HepG2 (cell line): Measurements from ENCODE around the gene DLX6. TPM values are rescaled to one million over a fixed set of nuclear protein-coding genes. Genes with fewer than 3 reads are reported as not detected.

Source experiments
- ARNT2 ChIP-seq: sonication (generic); formaldehyde crosslinking; IDR thresholded peaks from 2 replicates; pipeline ENCODE4 v1.8.0; 2022; ENCODE audit warnings: mild to moderate bottlenecking, low read depth, missing genetic modification reagents, moderate library complexity
- DPF2 ChIP-seq: sonication (generic); formaldehyde crosslinking; IDR thresholded peaks from 2 replicates; pipeline ENCODE4 v1.4.0; 2020; ENCODE audit warnings: mild to moderate bottlenecking, low read depth, missing genetic modification reagents, borderline replicate concordance
- ELF1 ChIP-seq: sonication (generic); formaldehyde crosslinking; IDR thresholded peaks from 2 replicates; pipeline ENCODE4 v1.4.0; 2020; ENCODE audit warnings: missing genetic modification reagents
- ETV6 ChIP-seq: sonication (generic); formaldehyde crosslinking; conservative IDR thresholded peaks from 2 replicates; pipeline ENCODE4 v1.4.0; 2020; ENCODE audit warnings: missing genetic modification reagents
- GABPA ChIP-seq, 2 experiments: IDR thresholded peaks; 2 replicates each; pipeline ENCODE4 v1.6.1; 2011 to 2016; ENCODE audit warnings: low read depth in 2 of 2, low read length in 1 of 2, missing biosample characterization in 1 of 2, missing genetic modification characterization in 1 of 2
- MTA3 ChIP-seq: sonication (generic); formaldehyde crosslinking; IDR thresholded peaks from 2 replicates; pipeline ENCODE4 v1.4.0; 2020; ENCODE audit warnings: missing genetic modification reagents
- NONO ChIP-seq, 2 experiments: fragments of 450-650 bp in 1 of 2; sonication (generic) in 1 of 2; formaldehyde crosslinking in 1 of 2; IDR thresholded peaks in 1 of 2; conservative IDR thresholded peaks in 1 of 2; 2 replicates each; pipeline versions ENCODE4 v1.6.1 to v1.8.0; 2017 to 2022; ENCODE audit warnings: mild to moderate bottlenecking in 1 of 2, missing genetic modification reagents in 1 of 2, moderate library complexity in 1 of 2
- PAF1 ChIP-seq: IDR thresholded peaks from 2 replicates; pipeline ENCODE4 v1.6.1; 2016; ENCODE audit warnings: missing genetic modification reagents, missing compliant biosample characterization
- PAWR ChIP-seq: sonication (generic); formaldehyde crosslinking; IDR thresholded peaks from 2 replicates; pipeline ENCODE4 v1.4.0; 2020; ENCODE audit warnings: missing genetic modification reagents, mild to moderate bottlenecking, borderline replicate concordance
- TP53 ChIP-seq: sonication (generic); formaldehyde crosslinking; conservative IDR thresholded peaks from 2 replicates; pipeline ENCODE4 v1.4.0; 2020; ENCODE audit warnings: missing genetic modification reagents
- ZNF234 ChIP-seq: sonication (generic); formaldehyde crosslinking; conservative IDR thresholded peaks from 2 replicates; pipeline ENCODE4 v1.5.1; 2020; ENCODE audit warnings: mild to moderate bottlenecking, missing genetic modification reagents
- ZNF263 ChIP-seq: sonication (generic); formaldehyde crosslinking; IDR thresholded peaks from 2 replicates; pipeline ENCODE4 v1.4.0; 2020; ENCODE audit warnings: missing genetic modification reagents
- ZNF282 ChIP-seq: fragments of 450-650 bp; IDR thresholded peaks from 2 replicates; pipeline ENCODE4 v1.6.1; 2018; ENCODE audit not compliant: partially characterized antibody
- ZNF329 ChIP-seq: sonication (generic); formaldehyde crosslinking; IDR thresholded peaks from 2 replicates; pipeline ENCODE4 v1.9.0; 2021; ENCODE audit warnings: low read depth, mild to moderate bottlenecking, missing genetic modification reagents
- ZNF367 ChIP-seq: sonication (generic); formaldehyde crosslinking; IDR thresholded peaks from 2 replicates; pipeline ENCODE4 v1.4.0; 2020; ENCODE audit warnings: missing genetic modification reagents, borderline replicate concordance
- ZNF652 ChIP-seq: IDR thresholded peaks from 2 replicates; pipeline ENCODE4 v1.6.1; 2016; ENCODE audit warnings: low read depth, borderline replicate concordance
- ZNF678 ChIP-seq: sonication (generic); formaldehyde crosslinking; IDR thresholded peaks from 2 replicates; pipeline ENCODE4 v1.4.0; 2020; ENCODE audit warnings: mild to moderate bottlenecking, missing genetic modification reagents
- ZSCAN22 ChIP-seq: sonication (generic); formaldehyde crosslinking; IDR thresholded peaks from 2 replicates; pipeline ENCODE4 v1.4.0; 2020; ENCODE audit warnings: mild to moderate bottlenecking, missing genetic modification reagents
- polyA plus RNA-seq, 8 experiments: library from polyadenylated mRNA; depleted of rRNA in 3 of 8; stranded (reverse) in 7 of 8; unstranded in 1 of 8; fragments of >200 nt; fragmentation: Illumina TruSeq in 4 of 8; extraction: Trizol in 4 of 8; gene quantifications; 2 replicates each; pipeline versions ENCODE4 v1.2.1 to v1.2.3, GENCODE V29; 2011 to 2016; ENCODE audit warnings: low read depth in 4 of 8, missing spikeins in 1 of 8, mixed read lengths in 1 of 8; ENCODE audit not compliant: insufficient read depth in 1 of 8
- total RNA-seq, 5 experiments: library from RNA; depleted of rRNA; stranded (reverse); fragments of >200 nt; fragmentation: Illumina TruSeq; extraction: Trizol; gene quantifications; 2 replicates each; pipeline ENCODE4 v1.2.3, GENCODE V29; 2016; ENCODE audit warnings: low read depth in 1 of 5
- TF ChIP-seq, protein P1 (sequence below): sonication (generic); formaldehyde crosslinking; IDR thresholded peaks from 2 replicates; pipeline ENCODE4 v1.4.0; 2020; ENCODE audit warnings: mild to moderate bottlenecking, missing genetic modification reagents
- TF ChIP-seq, protein P2 (sequence below): sonication (generic); IDR thresholded peaks from 2 replicates; pipeline ENCODE4 v1.6.1; 2016; ENCODE audit warnings: low read depth, borderline replicate concordance
- TF ChIP-seq, protein P3 (sequence below): sonication (generic); formaldehyde crosslinking; IDR thresholded peaks from 2 replicates; pipeline ENCODE4 v1.5.1; 2020; ENCODE audit warnings: mild to moderate bottlenecking, missing genetic modification reagents, borderline replicate concordance
- TF ChIP-seq, protein P4 (sequence below): IDR thresholded peaks from 2 replicates; pipeline ENCODE4 v1.4.0; 2020; ENCODE audit warnings: mild to moderate bottlenecking, missing genetic modification reagents

DLX6 gene
- total and polyA plus RNA-seq, 2 of the 13 experiments (the other 11 are each of a cell fraction or from before 2014, with no cell fraction given): 3.5 to 5.5 TPM

DNA sequence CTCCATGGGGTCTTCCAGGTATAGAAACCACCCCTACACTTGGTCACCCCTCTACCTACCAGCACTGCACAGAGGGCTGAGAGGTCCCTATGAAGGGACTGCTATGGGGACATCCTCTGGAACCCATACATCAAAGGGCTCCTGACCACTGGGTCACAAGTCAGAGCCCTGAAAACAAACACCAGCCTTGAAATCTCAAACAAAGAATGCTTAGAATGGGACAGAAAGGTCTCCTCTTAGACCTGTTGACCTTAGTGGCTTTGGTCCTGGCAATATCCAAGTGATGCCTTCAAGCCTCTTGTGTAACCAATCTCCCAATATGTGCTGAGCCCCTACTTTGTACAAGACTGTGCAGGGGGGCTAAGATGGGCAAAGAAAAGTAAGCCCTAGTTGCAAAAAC is 34.6 kb upstream of the DLX6 start (continued):
- TF ChIP-seq ELF1 (CRISPR knock-in tag) (no peak), ZNF367 (no peak), ZNF329 (CRISPR knock-in tag) (no peak), ARNT2 (CRISPR knock-in tag) (no peak), PAF1 (CRISPR knock-in tag) (no peak), ZNF678 (CRISPR knock-in tag) (no peak), ZSCAN22 (CRISPR knock-in tag) (no peak), ZNF263 (CRISPR knock-in tag) (no peak), NONO (IDR thresholded peaks at IDR 0.05) (no peak), NONO (CRISPR knock-in tag; conservative IDR thresholded peaks at IDR 0.05) (peak; percentile 15; the same call in 1 of the 2 replicates), GABPA (IDR thresholded peaks at IDR 0.05; ENCODE audit: low read depth, low read length) (no peak), GABPA (CRISPR knock-in tag; IDR thresholded peaks at IDR 0.05; ENCODE audit: low read depth) (peak; percentile 30; the same call in 1 of the 2 replicates), DPF2 (CRISPR knock-in tag) (peak; percentile 93), ETV6 (CRISPR knock-in tag) (no peak), ZNF234 (CRISPR knock-in tag) (no peak), PAWR (CRISPR knock-in tag) (no peak), MTA3 (no peak), ZNF282 (no peak), ZNF652 (no peak), TP53 (CRISPR knock-in tag) (no peak)
- TF ChIP-seq, protein P1, sequence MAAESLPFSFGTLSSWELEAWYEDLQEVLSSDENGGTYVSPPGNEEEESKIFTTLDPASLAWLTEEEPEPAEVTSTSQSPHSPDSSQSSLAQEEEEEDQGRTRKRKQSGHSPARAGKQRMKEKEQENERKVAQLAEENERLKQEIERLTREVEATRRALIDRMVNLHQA (CRISPR knock-in tag): no peak
- TF ChIP-seq, protein P2, sequence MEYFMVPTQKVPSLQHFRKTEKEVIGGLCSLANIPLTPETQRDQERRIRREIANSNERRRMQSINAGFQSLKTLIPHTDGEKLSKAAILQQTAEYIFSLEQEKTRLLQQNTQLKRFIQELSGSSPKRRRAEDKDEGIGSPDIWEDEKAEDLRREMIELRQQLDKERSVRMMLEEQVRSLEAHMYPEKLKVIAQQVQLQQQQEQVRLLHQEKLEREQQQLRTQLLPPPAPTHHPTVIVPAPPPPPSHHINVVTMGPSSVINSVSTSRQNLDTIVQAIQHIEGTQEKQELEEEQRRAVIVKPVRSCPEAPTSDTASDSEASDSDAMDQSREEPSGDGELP: 0 out of 2 replicates have a peak, but pooled peaks have one; percentile 22
- TF ChIP-seq, protein P3, sequence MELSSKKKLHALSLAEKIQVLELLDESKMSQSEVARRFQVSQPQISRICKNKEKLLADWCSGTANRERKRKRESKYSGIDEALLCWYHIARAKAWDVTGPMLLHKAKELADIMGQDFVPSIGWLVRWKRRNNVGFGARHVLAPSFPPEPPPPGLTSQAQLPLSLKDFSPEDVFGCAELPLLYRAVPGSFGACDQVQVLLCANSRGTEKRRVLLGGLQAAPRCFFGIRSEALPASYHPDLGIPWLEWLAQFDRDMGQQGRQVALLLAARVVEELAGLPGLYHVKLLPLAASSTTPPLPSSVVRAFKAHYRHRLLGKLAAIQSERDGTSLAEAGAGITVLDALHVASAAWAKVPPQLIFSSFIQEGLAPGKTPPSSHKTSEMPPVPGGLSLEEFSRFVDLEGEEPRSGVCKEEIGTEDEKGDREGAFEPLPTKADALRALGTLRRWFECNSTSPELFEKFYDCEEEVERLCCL (CRISPR knock-in tag): no peak
- TF ChIP-seq, protein P4, sequence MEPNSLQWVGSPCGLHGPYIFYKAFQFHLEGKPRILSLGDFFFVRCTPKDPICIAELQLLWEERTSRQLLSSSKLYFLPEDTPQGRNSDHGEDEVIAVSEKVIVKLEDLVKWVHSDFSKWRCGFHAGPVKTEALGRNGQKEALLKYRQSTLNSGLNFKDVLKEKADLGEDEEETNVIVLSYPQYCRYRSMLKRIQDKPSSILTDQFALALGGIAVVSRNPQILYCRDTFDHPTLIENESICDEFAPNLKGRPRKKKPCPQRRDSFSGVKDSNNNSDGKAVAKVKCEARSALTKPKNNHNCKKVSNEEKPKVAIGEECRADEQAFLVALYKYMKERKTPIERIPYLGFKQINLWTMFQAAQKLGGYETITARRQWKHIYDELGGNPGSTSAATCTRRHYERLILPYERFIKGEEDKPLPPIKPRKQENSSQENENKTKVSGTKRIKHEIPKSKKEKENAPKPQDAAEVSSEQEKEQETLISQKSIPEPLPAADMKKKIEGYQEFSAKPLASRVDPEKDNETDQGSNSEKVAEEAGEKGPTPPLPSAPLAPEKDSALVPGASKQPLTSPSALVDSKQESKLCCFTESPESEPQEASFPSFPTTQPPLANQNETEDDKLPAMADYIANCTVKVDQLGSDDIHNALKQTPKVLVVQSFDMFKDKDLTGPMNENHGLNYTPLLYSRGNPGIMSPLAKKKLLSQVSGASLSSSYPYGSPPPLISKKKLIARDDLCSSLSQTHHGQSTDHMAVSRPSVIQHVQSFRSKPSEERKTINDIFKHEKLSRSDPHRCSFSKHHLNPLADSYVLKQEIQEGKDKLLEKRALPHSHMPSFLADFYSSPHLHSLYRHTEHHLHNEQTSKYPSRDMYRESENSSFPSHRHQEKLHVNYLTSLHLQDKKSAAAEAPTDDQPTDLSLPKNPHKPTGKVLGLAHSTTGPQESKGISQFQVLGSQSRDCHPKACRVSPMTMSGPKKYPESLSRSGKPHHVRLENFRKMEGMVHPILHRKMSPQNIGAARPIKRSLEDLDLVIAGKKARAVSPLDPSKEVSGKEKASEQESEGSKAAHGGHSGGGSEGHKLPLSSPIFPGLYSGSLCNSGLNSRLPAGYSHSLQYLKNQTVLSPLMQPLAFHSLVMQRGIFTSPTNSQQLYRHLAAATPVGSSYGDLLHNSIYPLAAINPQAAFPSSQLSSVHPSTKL: peak; percentile 99
